Smooth muscle cell (in vitro differentiated cells): Measurements from ENCODE around the gene PPARGC1A. TPM values are rescaled to one million over a fixed set of nuclear protein-coding genes. Genes with fewer than 3 reads are reported as not detected.

Source experiments
- DNase-seq: peaks from one replicate; lab custom pipeline; 2025; ENCODE audit not compliant: unreplicated experiment; lab: John Stamatoyannopoulos, UW
- H2AFZ ChIP-seq: fragments of 200-600 bp; sonication (generic); 2 replicates; pipeline ENCODE4 v1.6.0; 2016; ENCODE audit warnings: antibody characterized with exemption, low read depth, mild to moderate bottlenecking
- H3F3A ChIP-seq: fragments of 200-600 bp; sonication (generic); 2 replicates; pipeline ENCODE4 v1.6.0; 2017; ENCODE audit warnings: antibody characterized with exemption, low read depth
- H3K27ac ChIP-seq: fragments of 200-600 bp; sonication (generic); 2 replicates; pipeline ENCODE4 v1.5.1; 2016; ENCODE audit warnings: low read depth, mild to moderate bottlenecking
- H3K27me3 ChIP-seq: fragments of 200-600 bp; sonication (generic); 2 replicates; pipeline ENCODE4 v1.6.1; 2016; ENCODE audit warnings: low read depth, mild to moderate bottlenecking
- H3K36me3 ChIP-seq: fragments of 200-600 bp; sonication (generic); 2 replicates; pipeline ENCODE4 v1.5.1; 2016; ENCODE audit warnings: low read depth
- H3K4me1 ChIP-seq: fragments of 200-600 bp; sonication (generic); 2 replicates; pipeline ENCODE4 v1.5.1; 2016; ENCODE audit warnings: low read depth
- H3K4me2 ChIP-seq: fragments of 200-600 bp; sonication (generic); 2 replicates; pipeline ENCODE4 v1.6.0; 2016; ENCODE audit warnings: mild to moderate bottlenecking
- H3K4me3 ChIP-seq: fragments of 200-600 bp; sonication (generic); 2 replicates; pipeline ENCODE4 v1.5.1; 2016; ENCODE audit warnings: mild to moderate bottlenecking
- H3K79me2 ChIP-seq: fragments of 200-600 bp; sonication (generic); 2 replicates; pipeline ENCODE4 v1.6.0; 2016; ENCODE audit warnings: low read depth, mild to moderate bottlenecking
- H3K9ac ChIP-seq: fragments of 200-600 bp; sonication (generic); 2 replicates; pipeline ENCODE4 v1.6.0; 2016; ENCODE audit warnings: low read depth
- H3K9me3 ChIP-seq: fragments of 200-600 bp; sonication (generic); replicated peaks from 2 replicates; pipeline ENCODE4 v1.5.1; 2016; ENCODE audit warnings: low read depth
- H4K20me1 ChIP-seq: fragments of 200-600 bp; sonication (generic); 2 replicates; pipeline ENCODE4 v1.6.0; 2016; ENCODE audit warnings: low read depth
- WGBS: methylation state at CpG from one replicate; pipeline ENCODE4 v1.1.7; 2016; ENCODE audit warnings: low lambda C conversion rate; 5-methylcytosine and 5-hydroxymethylcytosine counted together
- polyA plus RNA-seq: library from polyadenylated mRNA; unstranded; fragments of >200 nt; fragmentation: Nextera tagmentation; extraction: Ambion mirVana; gene quantifications from 2 replicates; pipeline ENCODE4 v1.2.1, GENCODE V29; 2016
- total RNA-seq: library from RNA; depleted of rRNA; stranded (reverse); fragments of >200 nt; gene quantifications from 2 replicates; pipeline ENCODE4 v1.2.3, GENCODE V29; 2014
- TF ChIP-seq, protein P1 (sequence below): fragments of 200-600 bp; sonication (generic); IDR thresholded peaks from 2 replicates; pipeline ENCODE4 v1.5.1; 2017; ENCODE audit warnings: borderline replicate concordance, mild to moderate bottlenecking, antibody characterized with exemption; ENCODE audit not compliant: insufficient read depth, poor library complexity, severe bottlenecking

The PPARGC1A gene
- total and polyA plus RNA-seq, 2 experiments from 2014 or later: 0.25 to 2.8 TPM

DNA sequence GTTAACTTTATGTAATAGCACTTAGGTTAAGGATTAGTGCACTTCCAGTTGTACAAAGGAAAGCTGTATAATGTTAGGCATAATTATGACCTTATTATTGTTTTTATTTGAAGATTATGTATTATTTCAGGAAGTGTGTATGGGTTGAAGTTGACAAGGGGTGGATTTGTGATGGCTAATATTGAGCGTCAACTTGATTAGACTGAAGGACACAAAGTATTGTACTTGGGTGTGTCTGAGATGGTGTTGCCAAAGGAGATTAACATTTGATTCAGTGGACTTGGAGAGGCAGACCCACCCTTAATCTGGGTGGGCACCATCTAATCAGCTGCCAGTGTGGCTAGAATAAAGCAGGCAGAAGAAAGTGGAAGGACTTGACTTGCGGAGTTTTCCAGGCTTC is 127.3 kb downstream of the PPARGC1A start:
- TF ChIP-seq, protein P1, sequence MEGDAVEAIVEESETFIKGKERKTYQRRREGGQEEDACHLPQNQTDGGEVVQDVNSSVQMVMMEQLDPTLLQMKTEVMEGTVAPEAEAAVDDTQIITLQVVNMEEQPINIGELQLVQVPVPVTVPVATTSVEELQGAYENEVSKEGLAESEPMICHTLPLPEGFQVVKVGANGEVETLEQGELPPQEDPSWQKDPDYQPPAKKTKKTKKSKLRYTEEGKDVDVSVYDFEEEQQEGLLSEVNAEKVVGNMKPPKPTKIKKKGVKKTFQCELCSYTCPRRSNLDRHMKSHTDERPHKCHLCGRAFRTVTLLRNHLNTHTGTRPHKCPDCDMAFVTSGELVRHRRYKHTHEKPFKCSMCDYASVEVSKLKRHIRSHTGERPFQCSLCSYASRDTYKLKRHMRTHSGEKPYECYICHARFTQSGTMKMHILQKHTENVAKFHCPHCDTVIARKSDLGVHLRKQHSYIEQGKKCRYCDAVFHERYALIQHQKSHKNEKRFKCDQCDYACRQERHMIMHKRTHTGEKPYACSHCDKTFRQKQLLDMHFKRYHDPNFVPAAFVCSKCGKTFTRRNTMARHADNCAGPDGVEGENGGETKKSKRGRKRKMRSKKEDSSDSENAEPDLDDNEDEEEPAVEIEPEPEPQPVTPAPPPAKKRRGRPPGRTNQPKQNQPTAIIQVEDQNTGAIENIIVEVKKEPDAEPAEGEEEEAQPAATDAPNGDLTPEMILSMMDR: no peak
- no peaks in the 10 kb centered on the region for H3K79me2 ChIP-seq
- 98% methylated on average over 2 of the region's 2 CpGs for WGBS
- no peak for DNase-seq
- no peak overlapping the region for H3K4me2 ChIP-seq
- H3K36me3 ChIP-seq: no peaks in the 10 kb centered on the region
- no peaks in the 10 kb centered on the region for H3K27me3 ChIP-seq
- H3K9me3 ChIP-seq: no peaks in the 10 kb centered on the region
- no peak overlapping the region for H3K9ac ChIP-seq
- H4K20me1 ChIP-seq: no peaks in the 10 kb centered on the region
- no peaks in the 10 kb centered on the region for H3K4me1 ChIP-seq
- no peak overlapping the region for H3K27ac ChIP-seq
- no peak overlapping the region for H2AFZ ChIP-seq
- no peaks in the 10 kb centered on the region for H3F3A ChIP-seq
- H3K4me3 ChIP-seq: no peak overlapping the region

DNA sequence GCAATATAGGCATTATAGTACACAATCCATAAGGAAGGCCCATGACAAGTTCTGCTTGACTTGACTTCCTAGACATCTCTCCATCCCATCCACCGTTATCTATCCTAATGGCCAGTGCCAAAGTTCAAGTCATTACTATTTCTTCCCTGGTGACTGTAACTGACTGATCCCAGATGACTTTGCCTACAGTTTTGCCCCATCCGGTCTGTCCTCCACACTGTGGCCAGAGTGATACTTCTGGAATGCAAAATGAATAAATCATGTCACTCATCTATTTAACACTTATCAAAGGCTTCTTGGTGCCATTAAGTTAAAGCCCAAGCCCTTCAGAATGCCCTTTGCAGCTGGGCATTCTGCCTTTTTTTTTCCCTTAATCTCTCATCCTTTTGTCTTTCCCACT is 130.8 kb downstream of the PPARGC1A start:
- H3F3A ChIP-seq: no peaks in the 10 kb centered on the region
- 57% methylated on average over 2 of the region's 2 CpGs for WGBS
- no peak overlapping the region for H3K4me3 ChIP-seq
- TF ChIP-seq, protein P1: no peak
- H2AFZ ChIP-seq: no peak overlapping the region
- H3K4me1 ChIP-seq: no peaks in the 10 kb centered on the region
- no peaks in the 10 kb centered on the region for H3K36me3 ChIP-seq
- H3K79me2 ChIP-seq: no peaks in the 10 kb centered on the region
- no peaks in the 10 kb centered on the region for H3K9me3 ChIP-seq
- no peaks in the 10 kb centered on the region for H4K20me1 ChIP-seq
- H3K9ac ChIP-seq: no peak overlapping the region
- H3K27ac ChIP-seq: no peak overlapping the region
- DNase-seq: no peak
- H3K27me3 ChIP-seq: no peaks in the 10 kb centered on the region
- no peak overlapping the region for H3K4me2 ChIP-seq

DNA sequence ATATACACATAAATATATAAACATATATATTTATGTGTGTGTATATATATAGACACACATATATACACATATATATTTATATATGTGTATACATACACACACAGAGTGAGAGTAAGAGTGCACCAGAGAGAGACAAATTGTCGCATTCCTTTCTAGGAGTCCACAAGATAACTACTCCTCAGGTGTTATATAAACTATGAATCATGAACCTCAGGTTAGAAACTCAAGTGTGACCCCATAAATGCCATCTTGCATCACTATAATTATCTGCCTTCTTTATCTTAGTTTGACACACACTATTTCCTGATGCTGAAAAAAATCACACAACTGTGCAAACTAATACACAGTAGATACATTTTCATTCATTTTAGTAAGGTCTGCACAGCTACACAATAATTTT is 135.2 kb downstream of the PPARGC1A start:
- TF ChIP-seq, protein P1: no peak
- 96% methylated on average over 1 of the region's 1 CpG for WGBS

DNA sequence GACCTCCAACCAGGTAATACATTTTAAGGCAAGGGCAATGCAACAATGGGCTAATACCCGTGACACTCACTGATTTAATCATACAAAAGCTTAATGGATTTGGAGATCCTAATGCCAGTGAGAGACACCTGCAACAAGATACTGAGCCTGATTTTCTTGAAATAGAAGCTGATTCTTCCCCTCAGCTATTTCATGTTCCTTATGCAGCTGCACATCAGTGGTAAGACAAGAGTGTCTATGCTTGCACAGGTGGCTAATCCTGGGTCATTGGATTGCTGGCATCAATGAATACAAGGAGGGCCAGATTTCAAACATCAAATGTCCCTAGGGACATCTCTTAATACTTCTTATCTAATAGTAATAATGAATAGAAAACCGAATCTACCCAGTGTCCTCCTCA is 139.7 kb downstream of the PPARGC1A start:
- H4K20me1 ChIP-seq: no peaks in the 10 kb centered on the region
- no peak overlapping the region for H2AFZ ChIP-seq
- TF ChIP-seq, protein P1: no peak
- WGBS: 91% methylated on average over 2 of the region's 2 CpGs
- H3K9ac ChIP-seq: no peak overlapping the region
- H3K79me2 ChIP-seq: no peaks in the 10 kb centered on the region
- H3K9me3 ChIP-seq: no peaks in the 10 kb centered on the region
- H3K4me3 ChIP-seq: no peak overlapping the region
- no peaks in the 10 kb centered on the region for H3K36me3 ChIP-seq
- no peak overlapping the region for H3K27ac ChIP-seq
- DNase-seq: no peak
- H3K27me3 ChIP-seq: no peaks in the 10 kb centered on the region
- no peaks in the 10 kb centered on the region for H3F3A ChIP-seq
- no peaks in the 10 kb centered on the region for H3K4me1 ChIP-seq
- no peak overlapping the region for H3K4me2 ChIP-seq

More for the DNA sequence above, 135.2 kb downstream of the PPARGC1A start:
- no peak overlapping the region for H3K4me2 ChIP-seq
- H3K4me3 ChIP-seq: no peak overlapping the region
- no peaks in the 10 kb centered on the region for H3K27me3 ChIP-seq
- H2AFZ ChIP-seq: no peak overlapping the region
- no peak for DNase-seq
- no peaks in the 10 kb centered on the region for H3K9me3 ChIP-seq
- H3K9ac ChIP-seq: no peak overlapping the region
- no peaks in the 10 kb centered on the region for H4K20me1 ChIP-seq
- H3K27ac ChIP-seq: no peak overlapping the region
- no peaks in the 10 kb centered on the region for H3K79me2 ChIP-seq
- no peaks in the 10 kb centered on the region for H3F3A ChIP-seq
- H3K36me3 ChIP-seq: no peaks in the 10 kb centered on the region
- no peaks in the 10 kb centered on the region for H3K4me1 ChIP-seq
